DMS79 (cell line): ENCODE data around the gene TTC17.
"Not testable (repeated sequence)": the region's sequence is repeated elsewhere in the genome, so short reads cannot be mapped to it uniquely, and the experiment has no call there.

Experiments
- DNase-seq: peaks from one replicate; lab custom pipeline; 2025; lab: John Stamatoyannopoulos, UW

The TTC17 gene

GRCh38 chr11:43382614-43383013 lies 23.9 kb downstream of the TTC17 start:
- DNase-seq: no peak

GRCh38 chr11:43384393-43384792 lies 25.7 kb downstream of the TTC17 start:
- no peak for DNase-seq

- no peak for DNase-seq
Observed at GRCh38 chr11:43392713-43393112, 34.0 kb downstream of the TTC17 start.

GRCh38 chr11:43393765-43394355 lies 35.1 kb downstream of the TTC17 start:
- DNase-seq: no peak

- no peak for DNase-seq
Observed at GRCh38 chr11:43396617-43397016, 37.9 kb downstream of the TTC17 start.

GRCh38 chr11:43397251-43397650 lies 38.5 kb downstream of the TTC17 start:
- no peak for DNase-seq

- DNase-seq: no peak
Observed at GRCh38 chr11:43399983-43400630, 41.4 kb downstream of the TTC17 start.

- no peak for DNase-seq
Observed at GRCh38 chr11:43401252-43401651, 42.5 kb downstream of the TTC17 start.

GRCh38 chr11:43401811-43402210 lies 43.1 kb downstream of the TTC17 start:
- DNase-seq: not testable (repeated sequence)

GRCh38 chr11:43403357-43404231 lies 44.9 kb downstream of the TTC17 start:
- DNase-seq: no peak

- no peak for DNase-seq
Observed at GRCh38 chr11:43404406-43404805, 45.7 kb downstream of the TTC17 start.

GRCh38 chr11:43404836-43405479 lies 46.2 kb downstream of the TTC17 start:
- no peak for DNase-seq

- DNase-seq: no peak
Observed at GRCh38 chr11:43408277-43408676, 49.6 kb downstream of the TTC17 start.

- DNase-seq: no peak
Observed at GRCh38 chr11:43410394-43410793, 51.7 kb downstream of the TTC17 start.

- no peak for DNase-seq
Observed at GRCh38 chr11:43418197-43418596, 59.5 kb downstream of the TTC17 start.

- no peak for DNase-seq
Observed at GRCh38 chr11:43419460-43419859, 60.7 kb downstream of the TTC17 start.

GRCh38 chr11:43427971-43428370 lies 69.3 kb downstream of the TTC17 start:
- no peak for DNase-seq

- DNase-seq: not testable (repeated sequence)
Observed at GRCh38 chr11:43430916-43431315, 72.2 kb downstream of the TTC17 start.

GRCh38 chr11:43434893-43435292 lies 76.2 kb downstream of the TTC17 start:
- DNase-seq: no peak

- no peak for DNase-seq
Observed at GRCh38 chr11:43440486-43440885, 81.8 kb downstream of the TTC17 start.

- DNase-seq: no peak
Observed at GRCh38 chr11:43443811-43444210, 85.1 kb downstream of the TTC17 start.

- no peak for DNase-seq
Observed at GRCh38 chr11:43447151-43447550, 88.4 kb downstream of the TTC17 start.

- no peak for DNase-seq
Observed at GRCh38 chr11:43458486-43458885, 99.8 kb downstream of the TTC17 start.
